Measurements from ENCODE around the gene RUVBL1. TPM values are rescaled to one million over a fixed set of nuclear protein-coding genes. Genes with fewer than 3 reads are reported as not detected.

The RUVBL1 gene
- total and polyA plus RNA-seq, 10 of the 15 experiments (the other 5 are each of a cell fraction or from before 2014, with no cell fraction given), result 15.2 to 142 (median 84.2) TPM

DNA sequence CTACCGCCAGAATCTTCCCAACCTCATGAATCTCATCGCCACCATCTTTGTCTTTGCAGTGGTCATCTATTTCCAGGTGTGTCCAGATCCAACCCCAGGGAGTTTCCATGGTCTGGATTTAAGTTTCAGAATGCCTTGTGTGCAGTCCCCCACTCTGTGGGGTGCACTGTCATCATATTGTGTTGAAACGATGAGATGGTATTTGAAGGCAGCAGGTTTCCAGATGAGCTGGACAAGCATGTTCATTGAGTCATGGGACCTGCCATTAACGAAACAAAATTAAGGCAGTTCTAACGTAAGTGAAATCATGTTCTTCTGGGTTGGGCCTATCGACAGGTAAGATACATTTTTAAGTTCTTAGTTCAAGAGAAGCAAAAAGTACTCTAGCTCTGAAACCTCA is 58.6 kb downstream of the RUVBL1 start:
- Histone ChIP-seq H3K79me2 (ENCODE audit: control insufficient read depth, insufficient read depth, low read length) (no peaks in the 10 kb centered on the region), H3K27ac (ENCODE audit: control insufficient read depth, insufficient read depth) (no peak overlapping the region), H4K20me1 (ENCODE audit: control insufficient read depth, insufficient read depth) (peaks cover 3% of the 10 kb centered on the region; the same call in 1 of the 2 replicates), H3K4me1 (ENCODE audit: control insufficient read depth, insufficient read depth, low read length) (no peaks in the 10 kb centered on the region), H3K9ac (ENCODE audit: control insufficient read depth, insufficient read depth, low read length) (no peak overlapping the region), H3K9me3 (replicated peaks; ENCODE audit: control insufficient read depth, insufficient read depth, low read length) (no peaks in the 10 kb centered on the region), H3K27me3 (replicated peaks in 1 of 2; ENCODE audit: control insufficient read depth in 2 of 2, insufficient read depth in 2 of 2, low read length in 1 of 2) (no peaks in the 10 kb centered on the region), H3K4me3 (no peak overlapping the region), H3K36me3 (ENCODE audit: control insufficient read depth in 2 of 2, insufficient read depth in 2 of 2, low read length in 1 of 2) (peaks cover 43 to 57% of the 10 kb centered on the region in 2 experiments), H3K4me2 (ENCODE audit: control insufficient read depth, insufficient read depth) (no peak overlapping the region), H2AFZ (ENCODE audit: control insufficient read depth, low read depth, low read length) (no peak overlapping the region)
- FAIRE-seq, result no peak
- RAD21 ChIA-PET (ENCODE audit: unreplicated experiment), result interaction anchor here (0.7 kb wide), 2 partner anchors 275 to 315 kb away, joined by 3 read pairs; no protein-coding TSS in a partner anchor
- WGBS (ENCODE audit: insufficient coverage, insufficient replicate concordance, low lambda C conversion rate, missing lambda C conversion rate), result 77% methylated on average over 6 of the region's 6 CpGs
- TF ChIP-seq NFIC (IDR thresholded peaks at IDR 0.05; ENCODE audit: low read depth, low read length) (no peak), JUNB (IDR thresholded peaks at IDR 0.05) (no peak), SIN3A (IDR thresholded peaks at IDR 0.05; ENCODE audit: low read depth, low read length) (no peak)
- TF ChIP-seq, protein P1, sequence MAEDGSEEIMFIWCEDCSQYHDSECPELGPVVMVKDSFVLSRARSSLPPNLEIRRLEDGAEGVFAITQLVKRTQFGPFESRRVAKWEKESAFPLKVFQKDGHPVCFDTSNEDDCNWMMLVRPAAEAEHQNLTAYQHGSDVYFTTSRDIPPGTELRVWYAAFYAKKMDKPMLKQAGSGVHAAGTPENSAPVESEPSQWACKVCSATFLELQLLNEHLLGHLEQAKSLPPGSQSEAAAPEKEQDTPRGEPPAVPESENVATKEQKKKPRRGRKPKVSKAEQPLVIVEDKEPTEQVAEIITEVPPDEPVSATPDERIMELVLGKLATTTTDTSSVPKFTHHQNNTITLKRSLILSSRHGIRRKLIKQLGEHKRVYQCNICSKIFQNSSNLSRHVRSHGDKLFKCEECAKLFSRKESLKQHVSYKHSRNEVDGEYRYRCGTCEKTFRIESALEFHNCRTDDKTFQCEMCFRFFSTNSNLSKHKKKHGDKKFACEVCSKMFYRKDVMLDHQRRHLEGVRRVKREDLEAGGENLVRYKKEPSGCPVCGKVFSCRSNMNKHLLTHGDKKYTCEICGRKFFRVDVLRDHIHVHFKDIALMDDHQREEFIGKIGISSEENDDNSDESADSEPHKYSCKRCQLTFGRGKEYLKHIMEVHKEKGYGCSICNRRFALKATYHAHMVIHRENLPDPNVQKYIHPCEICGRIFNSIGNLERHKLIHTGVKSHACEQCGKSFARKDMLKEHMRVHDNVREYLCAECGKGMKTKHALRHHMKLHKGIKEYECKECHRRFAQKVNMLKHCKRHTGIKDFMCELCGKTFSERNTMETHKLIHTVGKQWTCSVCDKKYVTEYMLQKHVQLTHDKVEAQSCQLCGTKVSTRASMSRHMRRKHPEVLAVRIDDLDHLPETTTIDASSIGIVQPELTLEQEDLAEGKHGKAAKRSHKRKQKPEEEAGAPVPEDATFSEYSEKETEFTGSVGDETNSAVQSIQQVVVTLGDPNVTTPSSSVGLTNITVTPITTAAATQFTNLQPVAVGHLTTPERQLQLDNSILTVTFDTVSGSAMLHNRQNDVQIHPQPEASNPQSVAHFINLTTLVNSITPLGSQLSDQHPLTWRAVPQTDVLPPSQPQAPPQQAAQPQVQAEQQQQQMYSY (CRISPR knock-in tag; IDR thresholded peaks at IDR 0.05), result no peak
- intact Hi-C loops (cut with micrococcal nuclease; ENCODE audit: unreplicated experiment) (no loop called here), in situ Hi-C loops (cut with MboI) (no loop called here)
- BruUV-seq (replicated peaks), result no TSS peak
- CTCF ChIA-PET, result interaction anchor here (0.8 to 6.2 kb wide), 4 partner anchors 10 to 73 kb away, joined by 3 to 37 read pairs (median 4); no protein-coding TSS in a partner anchor
- POLR2A ChIA-PET, result interaction anchor here (3.2 kb wide), 1 partner anchor 9 kb away, joined by 18 read pairs; no protein-coding TSS in a partner anchor
- SMC1A ChIA-PET (ENCODE audit: uncharacterized antibody, unreplicated experiment), result interaction anchor here (0.7 to 1.4 kb wide), 3 partner anchors 9 to 11 kb away, joined by 3 to 4 read pairs (median 3); no protein-coding TSS in a partner anchor
- DNase-seq (ENCODE audit: low read depth, low spot score), result no peak
- ATAC-seq, result no peak
